Thoracic aorta (tissue), 2 donors: ENCODE results near the gene PDZD4. TPM values are rescaled to one million over a fixed set of nuclear protein-coding genes. Genes with fewer than 3 reads are reported as not detected.
A peak's percentile ranks its signal among the peaks of the same experiment; 100 is the strongest.

ENCODE experiments used
- ATAC-seq: fragments of 150-250 bp; one replicate; pipeline ENCODE4 v1.8.0; 2017; ENCODE audit warnings: low read depth; ENCODE audit not compliant: insufficient number of reproducible peaks, low FRiP score
- DNase-seq: peaks from one replicate; pipeline ENCODE4 v3.0.0-alpha.2; 2020; ENCODE audit warnings: low spot score
- H3K27ac ChIP-seq, 2 donors: fragments of 200-600 bp; sonication (generic); 1 replicate in 1 of 2; 2 replicates in 1 of 2; pipeline ENCODE4 v1.5.1; 2016; ENCODE audit warnings: mild to moderate bottlenecking in 2 of 2, moderate library complexity in 2 of 2
- H3K27me3 ChIP-seq: fragments of 200-600 bp; sonication (generic); replicated peaks from 2 replicates; pipeline ENCODE4 v1.6.0; 2016; ENCODE audit warnings: mild to moderate bottlenecking; ENCODE audit not compliant: insufficient read depth
- H3K36me3 ChIP-seq: fragments of 200-600 bp; sonication (generic); one replicate; pipeline ENCODE4 v1.5.1; 2016
- H3K4me1 ChIP-seq, 2 donors: fragments of 200-600 bp; sonication (generic); 1 replicate in 1 of 2; 2 replicates in 1 of 2; pipeline versions ENCODE4 v1.5.1 to v1.6.0; 2016; ENCODE audit warnings: low read depth in 2 of 2, mild to moderate bottlenecking in 1 of 2; ENCODE audit not compliant: control insufficient read depth in 1 of 2
- H3K4me3 ChIP-seq: fragments of 200-600 bp; sonication (generic); 2 replicates; pipeline ENCODE4 v1.5.1; 2016; ENCODE audit warnings: mild to moderate bottlenecking
- H3K9me3 ChIP-seq: fragments of 200-600 bp; sonication (generic); 2 replicates; pipeline ENCODE4 v1.5.1; 2016
- total RNA-seq, 2 donors: library from RNA; depleted of rRNA; stranded (reverse); fragments of >200 nt; gene quantifications; one replicate each; pipeline versions ENCODE4 v1.1.0 to v1.2.3, GENCODE V29; 2016
- TF ChIP-seq, protein P1 (sequence below): fragments of 200-600 bp; sonication (generic); IDR thresholded peaks from one replicate; pipeline ENCODE4 v1.5.1; 2019; ENCODE audit warnings: antibody characterized with exemption

Gene PDZD4
- total RNA-seq, 2 donors from 2014 or later: 4.4 to 11.6 TPM

DNA sequence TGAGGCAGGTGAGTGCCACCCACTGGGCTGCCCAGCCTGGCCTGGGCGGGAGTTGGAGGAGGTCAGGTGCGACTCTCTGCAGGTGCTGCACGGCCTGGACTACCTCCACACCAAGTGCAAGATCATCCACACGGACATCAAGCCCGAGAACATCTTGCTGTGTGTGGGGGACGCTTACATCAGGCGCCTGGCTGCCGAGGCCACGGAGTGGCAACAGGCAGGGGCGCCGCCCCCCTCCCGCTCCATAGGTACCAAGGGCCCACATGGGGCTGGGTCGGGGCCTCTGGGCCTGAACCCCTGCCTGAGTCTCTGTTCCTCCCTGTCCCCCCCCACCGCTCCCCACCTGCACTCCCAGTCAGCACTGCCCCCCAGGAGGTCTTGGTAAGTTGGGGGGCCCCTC lies 47.5 kb downstream of the PDZD4 start:
- ATAC-seq: no peak
- Histone ChIP-seq H3K4me1 (peaks cover 0 to 26% of the 10 kb centered on the region in 2 donors), H3K36me3 (peaks cover 5% of the 10 kb centered on the region), H3K27ac (no peak overlapping the region), H3K27me3 (no peaks in the 10 kb centered on the region), H3K9me3 (no peaks in the 10 kb centered on the region), H3K4me3 (no peak overlapping the region)
- TF ChIP-seq, protein P1, sequence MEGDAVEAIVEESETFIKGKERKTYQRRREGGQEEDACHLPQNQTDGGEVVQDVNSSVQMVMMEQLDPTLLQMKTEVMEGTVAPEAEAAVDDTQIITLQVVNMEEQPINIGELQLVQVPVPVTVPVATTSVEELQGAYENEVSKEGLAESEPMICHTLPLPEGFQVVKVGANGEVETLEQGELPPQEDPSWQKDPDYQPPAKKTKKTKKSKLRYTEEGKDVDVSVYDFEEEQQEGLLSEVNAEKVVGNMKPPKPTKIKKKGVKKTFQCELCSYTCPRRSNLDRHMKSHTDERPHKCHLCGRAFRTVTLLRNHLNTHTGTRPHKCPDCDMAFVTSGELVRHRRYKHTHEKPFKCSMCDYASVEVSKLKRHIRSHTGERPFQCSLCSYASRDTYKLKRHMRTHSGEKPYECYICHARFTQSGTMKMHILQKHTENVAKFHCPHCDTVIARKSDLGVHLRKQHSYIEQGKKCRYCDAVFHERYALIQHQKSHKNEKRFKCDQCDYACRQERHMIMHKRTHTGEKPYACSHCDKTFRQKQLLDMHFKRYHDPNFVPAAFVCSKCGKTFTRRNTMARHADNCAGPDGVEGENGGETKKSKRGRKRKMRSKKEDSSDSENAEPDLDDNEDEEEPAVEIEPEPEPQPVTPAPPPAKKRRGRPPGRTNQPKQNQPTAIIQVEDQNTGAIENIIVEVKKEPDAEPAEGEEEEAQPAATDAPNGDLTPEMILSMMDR: no peak
- no peak for DNase-seq

DNA sequence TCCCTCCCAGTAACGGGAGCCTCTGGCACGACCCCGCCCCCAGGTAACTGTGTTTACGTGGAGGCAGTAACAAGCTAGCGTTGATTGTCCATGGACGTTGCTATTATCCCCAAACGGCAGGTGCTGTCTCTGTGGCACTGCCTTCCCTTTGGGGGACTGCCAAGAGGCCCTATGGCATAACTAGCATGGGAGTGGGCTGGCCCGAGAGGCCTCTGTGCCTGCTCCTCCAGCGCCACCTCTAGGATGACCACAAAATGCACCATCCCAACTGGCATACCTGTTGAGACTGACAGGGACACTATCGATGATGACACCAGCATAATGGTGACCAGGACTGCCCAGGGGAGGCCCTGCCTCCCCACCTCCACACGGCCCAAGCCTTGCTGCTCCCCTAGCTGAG lies 48.0 kb downstream of the PDZD4 start:
- peaks cover 5% of the 10 kb centered on the region for H3K36me3 ChIP-seq
- H3K27ac ChIP-seq: no peak overlapping the region
- TF ChIP-seq, protein P1: no peak
- ATAC-seq (no peak), DNase-seq (no peak)
- no peaks in the 10 kb centered on the region for H3K27me3 ChIP-seq
- no peaks in the 10 kb centered on the region for H3K9me3 ChIP-seq
- peaks cover 0 to 26% of the 10 kb centered on the region in 2 donors for H3K4me1 ChIP-seq
- H3K4me3 ChIP-seq: no peak overlapping the region

DNA sequence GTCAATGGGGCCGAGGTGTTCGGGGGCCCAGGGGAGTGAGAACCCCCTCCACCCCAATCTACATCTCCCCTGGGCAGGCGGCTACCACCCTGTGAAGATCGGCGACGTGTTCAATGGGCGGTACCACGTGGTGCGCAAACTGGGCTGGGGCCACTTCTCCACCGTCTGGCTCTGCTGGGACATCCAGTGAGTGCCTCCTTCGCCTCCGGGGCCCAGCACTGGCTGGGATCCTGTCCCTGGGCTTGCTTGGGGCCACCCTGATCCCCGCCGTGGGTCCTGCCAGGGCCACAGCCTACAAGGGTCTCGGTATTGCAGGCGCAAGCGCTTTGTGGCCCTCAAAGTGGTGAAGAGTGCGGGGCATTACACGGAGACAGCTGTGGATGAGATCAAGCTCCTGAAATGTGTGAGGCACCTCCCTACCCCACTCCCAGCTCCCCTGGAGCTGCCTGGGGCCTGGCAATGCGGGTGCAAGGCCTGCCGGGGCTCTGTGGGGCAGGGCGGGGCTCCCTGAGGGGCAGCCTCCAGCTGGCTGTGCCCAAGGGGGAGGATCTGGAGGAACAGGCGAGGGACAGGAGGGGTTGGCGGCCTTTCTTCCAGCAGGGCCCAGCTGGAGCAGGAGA lies 48.8 kb downstream of the PDZD4 start:
- Histone ChIP-seq H3K36me3 (peaks cover 5% of the 10 kb centered on the region), H3K27me3 (no peaks in the 10 kb centered on the region), H3K9me3 (no peaks in the 10 kb centered on the region), H3K27ac (peak overlapping the region; percentile 73 to 79), H3K4me1 (peaks cover 0 to 26% of the 10 kb centered on the region in 2 donors), H3K4me3 (peak overlapping the region; percentile 62)
- ATAC-seq (no peak), DNase-seq (no peak)
- TF ChIP-seq, protein P1: no peak

DNA sequence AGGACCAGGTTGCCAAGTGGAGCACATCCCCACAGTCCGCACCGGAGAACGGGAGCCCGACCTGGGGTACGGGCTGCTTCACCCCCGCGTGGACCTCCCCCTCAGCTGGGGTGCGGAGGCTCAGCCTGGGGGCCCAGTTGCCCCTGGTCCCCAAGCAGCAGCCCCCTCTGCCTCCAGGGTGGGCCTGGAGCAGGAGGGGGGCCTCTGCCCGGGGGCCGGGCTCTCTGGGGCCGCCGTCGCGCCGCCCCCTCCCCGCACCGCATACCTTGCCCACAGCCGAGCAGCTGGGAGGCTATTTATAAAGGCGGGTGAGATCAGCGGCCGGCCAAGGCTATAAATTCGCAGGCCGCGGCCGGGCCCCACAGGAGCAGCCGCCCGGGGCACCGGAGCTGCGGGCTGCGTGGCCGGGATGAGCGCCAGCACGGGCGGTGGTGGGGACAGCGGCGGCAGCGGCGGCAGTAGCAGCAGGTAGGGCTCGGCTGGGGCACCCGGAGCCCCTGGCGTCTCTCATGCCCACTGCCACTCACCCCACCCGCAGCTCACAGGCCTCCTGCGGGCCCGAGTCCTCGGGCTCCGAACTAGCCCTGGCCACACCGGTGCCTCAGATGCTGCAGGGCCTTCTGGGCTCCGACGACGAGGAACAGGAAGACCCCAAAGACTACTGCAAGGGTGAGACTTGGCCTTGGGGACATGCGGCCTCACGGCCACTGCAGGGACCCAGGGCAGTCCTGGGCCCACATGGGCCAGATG lies 49.5 kb downstream of the PDZD4 start, which contains the start of gene SRPK3:
Gene SRPK3 (plus strand): TSS at position 364 of the 750 bp plus-strand sequence. CDS start 46 bp downstream, at position 410.
- peaks cover 5% of the 10 kb centered on the region for H3K36me3 ChIP-seq
- no peak for DNase-seq
- H3K9me3 ChIP-seq: no peaks in the 10 kb centered on the region
- H3K4me1 ChIP-seq: peaks cover 0 to 26% of the 10 kb centered on the region in 2 donors
- H3K27me3 ChIP-seq: no peaks in the 10 kb centered on the region
- peak within 1 kb of the TSS; percentile 62 for H3K4me3 ChIP-seq
- ATAC-seq: no peak
- peak within 1 kb of the TSS; percentile 73 to 79 for H3K27ac ChIP-seq
- TF ChIP-seq, protein P1: no peak

DNA sequence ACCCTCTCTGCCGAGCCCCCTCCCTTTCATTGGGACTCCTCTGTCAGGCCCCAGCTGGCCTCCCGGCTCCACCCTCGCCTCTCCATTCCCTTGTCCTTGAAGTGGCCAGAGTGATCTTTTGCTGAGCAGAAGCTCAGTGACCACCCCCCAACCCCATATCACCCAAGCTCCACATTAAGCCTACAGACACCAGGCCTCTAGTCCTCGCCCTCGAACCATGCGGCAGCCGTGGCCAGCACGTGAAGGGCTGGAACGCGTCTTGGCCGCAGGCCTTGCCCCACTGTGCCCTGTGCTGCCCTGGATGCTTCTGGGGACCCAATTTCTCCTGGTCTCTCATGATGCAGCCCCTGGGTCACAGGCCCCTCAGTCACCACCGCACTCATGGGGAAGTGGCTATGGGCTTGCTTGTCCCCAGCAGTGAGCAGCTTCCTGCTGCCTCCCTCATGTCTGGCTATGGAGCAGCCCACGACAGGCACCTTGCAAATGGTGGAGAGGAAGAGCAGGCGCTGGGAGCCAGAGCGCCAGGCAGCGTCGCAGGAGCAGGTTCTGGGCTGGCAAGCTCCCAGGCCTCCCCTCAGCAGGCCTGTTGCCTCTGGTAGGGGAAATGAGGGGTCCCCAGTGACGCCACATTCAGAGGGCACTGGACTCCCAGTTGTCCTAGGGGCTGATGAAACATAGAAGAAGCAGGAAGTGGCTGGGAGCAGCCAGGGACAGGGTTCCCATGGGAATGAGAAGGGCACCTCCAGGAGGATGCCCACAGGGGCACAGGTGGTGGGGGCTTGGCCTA lies 50.3 kb downstream of the PDZD4 start:
- Histone ChIP-seq H3K4me3 (peak overlapping the region; percentile 62), H3K9me3 (no peaks in the 10 kb centered on the region), H3K27ac (peak overlapping the region; percentile 73 to 79), H3K27me3 (no peaks in the 10 kb centered on the region), H3K4me1 (peaks cover 0 to 26% of the 10 kb centered on the region in 2 donors), H3K36me3 (peaks cover 2% of the 10 kb centered on the region)
- no peak for ATAC-seq
- DNase-seq: no peak
- TF ChIP-seq, protein P1: no peak
